Heart right ventricle (tissue), 16 donors: ENCODE measurements around the gene RPL7L1. TPM values are rescaled to one million over a fixed set of nuclear protein-coding genes. Genes with fewer than 3 reads are reported as not detected.

Source experiments
- ATAC-seq, 8 donors: fragments of 200-7000 bp; cut with Tn5 transposase; one replicate each; pipeline ENCODE4 v1.9.1; 2020; ENCODE audit warnings: mild to moderate bottlenecking in 8 of 8, moderate library complexity in 8 of 8, moderate number of reproducible peaks in 1 of 8
- DNase-seq, 2 donors: peaks; one replicate each; pipeline ENCODE4 v3.0.0-alpha.2; 2020
- H3K27ac ChIP-seq, 10 donors: fragments of 200-600 bp; sonication (generic) in 2 of 10; one replicate each; pipeline versions ENCODE4 v1.5.0 to v1.8.0; 2020 to 2022; ENCODE audit warnings: mild to moderate bottlenecking in 3 of 10
- H3K27me3 ChIP-seq, 7 donors: fragments of 200-600 bp; one replicate each; pipeline ENCODE4 v1.8.0; 2021 to 2022; ENCODE audit warnings: mild to moderate bottlenecking in 2 of 7
- H3K36me3 ChIP-seq, 9 donors: fragments of 200-600 bp; sonication (generic) in 1 of 9; one replicate each; pipeline versions ENCODE4 v1.5.0 to v1.8.0; 2020 to 2022; ENCODE audit warnings: mild to moderate bottlenecking in 2 of 9
- H3K4me1 ChIP-seq, 9 donors: fragments of 200-600 bp; sonication (generic) in 1 of 9; one replicate each; pipeline versions ENCODE4 v1.5.0 to v1.8.0; 2020 to 2022; ENCODE audit warnings: mild to moderate bottlenecking in 4 of 9
- H3K4me3 ChIP-seq, 10 donors: fragments of 200-600 bp; sonication (generic) in 2 of 10; one replicate each; pipeline versions ENCODE4 v1.5.0 to v1.8.0; 2020 to 2022; ENCODE audit warnings: mild to moderate bottlenecking in 7 of 10, moderate library complexity in 2 of 10
- H3K9me3 ChIP-seq, 11 donors: fragments of 200-600 bp in 10 of 11; sonication (generic) in 2 of 11; one replicate each; pipeline versions ENCODE4 v1.5.0 to v1.8.0; 2013 to 2022; ENCODE audit warnings: mild to moderate bottlenecking in 2 of 11, control low read depth in 1 of 11, moderate library complexity in 1 of 11
- WGBS, 2 donors: extraction: QIAGEN DNeasy Blood & Tissue Kit; methylation state at CpG; one replicate each; pipeline ENCODE4 v1.1.7; 2013; ENCODE audit warnings: inconsistent platforms in 1 of 2; 5-methylcytosine and 5-hydroxymethylcytosine counted together
- intact Hi-C, 10 donors: fragments of 100-400 bp; cut with DNase I; formaldehyde crosslinking; loops; one replicate each; pipeline versions ENCODE4 v1.11.1 to v1.14.2; 2022
- polyA plus RNA-seq, 2 donors: library from polyadenylated mRNA; stranded (reverse); fragments of 200-250 nt; gene quantifications; one replicate each; pipeline ENCODE4 v1.2.3, GENCODE V29; 2013
- total RNA-seq, 10 donors: library from RNA; stranded (reverse); fragmentation: NEBNext Ultra II Directional in 3 of 10; extraction: Animal tissue kit (Norgen Biotek cat#: 25700) in 3 of 10; gene quantifications; one replicate each; pipeline versions ENCODE4 v1.2.1 to v1.2.4, GENCODE V29; 2021 to 2023
- TF ChIP-seq, protein P1 (sequence below), 9 donors: fragments of 200-600 bp; sonication (generic) in 2 of 9; IDR thresholded peaks; one replicate each; pipeline versions ENCODE4 v1.5.0 to v1.8.0; 2021 to 2022; ENCODE audit warnings: antibody characterized with exemption in 9 of 9, mild to moderate bottlenecking in 5 of 9, moderate library complexity in 1 of 9
- donor health status: Arrhythmogenic right ventricular cardiomyopathy.
- donor health status: ischemic (EF 13 %, LVEDD 7.1; RV severe dilation, severe dysfunction).
- donor health status: healthy with polysubstance abuse.
- donor health status: DM: no; HTN: yes; CAD: no.
- donor health status: DM: no; HTN: no; CAD: no.
- donor health status: ischemic (EF 25% LVEDD 6.9; RV normal size, moderate dysfunction).
- donor health status: ischemic (EF 25% LVEDD 5.7; RV mildly dilated, moderate dysfunction).
- donor health status: healthy.
- donor health status: DM: yes; HTN: yes; CAD: no.
- donor health status: Ischemic cardiomyopathy.
- donor health status: ischemic (EF 35%, LVEDD 5.7; RV mildly dilated, moderate dysfunction).
- donor health status: nonischemic (EF 11% LVEDD 7.7; RV severe dilation, severe dysfunction).
- donor health status: DM: yes; HTN: yes; CAD: no.
- donor health status: PGD.
- donor health status: ischemic (EF 29% LVEDD 5.4; RV normal size, mild dysfunction).
- donor health status: nonischemic (EF 23%, LVEDD 6.1; RV moderate dilation, normal function).

RPL7L1 gene
- total and polyA plus RNA-seq, 12 donors: 23.7 to 52.5 (median 44.7) TPM

GRCh38 chr6:42841844-42842584, 37.4 kb upstream of the RPL7L1 start:
- ATAC-seq: no peak
- H3K4me1 ChIP-seq: no peaks in the 10 kb centered on the region
- no peak for DNase-seq
- intact Hi-C loops: no loop called here
- H3K9me3 ChIP-seq: no peaks in the 10 kb centered on the region
- H3K4me3 ChIP-seq: no peak overlapping the region
- 85 to 91% methylated on average over 6 of the region's 6 CpGs for WGBS, 2 donors
- TF ChIP-seq, protein P1, sequence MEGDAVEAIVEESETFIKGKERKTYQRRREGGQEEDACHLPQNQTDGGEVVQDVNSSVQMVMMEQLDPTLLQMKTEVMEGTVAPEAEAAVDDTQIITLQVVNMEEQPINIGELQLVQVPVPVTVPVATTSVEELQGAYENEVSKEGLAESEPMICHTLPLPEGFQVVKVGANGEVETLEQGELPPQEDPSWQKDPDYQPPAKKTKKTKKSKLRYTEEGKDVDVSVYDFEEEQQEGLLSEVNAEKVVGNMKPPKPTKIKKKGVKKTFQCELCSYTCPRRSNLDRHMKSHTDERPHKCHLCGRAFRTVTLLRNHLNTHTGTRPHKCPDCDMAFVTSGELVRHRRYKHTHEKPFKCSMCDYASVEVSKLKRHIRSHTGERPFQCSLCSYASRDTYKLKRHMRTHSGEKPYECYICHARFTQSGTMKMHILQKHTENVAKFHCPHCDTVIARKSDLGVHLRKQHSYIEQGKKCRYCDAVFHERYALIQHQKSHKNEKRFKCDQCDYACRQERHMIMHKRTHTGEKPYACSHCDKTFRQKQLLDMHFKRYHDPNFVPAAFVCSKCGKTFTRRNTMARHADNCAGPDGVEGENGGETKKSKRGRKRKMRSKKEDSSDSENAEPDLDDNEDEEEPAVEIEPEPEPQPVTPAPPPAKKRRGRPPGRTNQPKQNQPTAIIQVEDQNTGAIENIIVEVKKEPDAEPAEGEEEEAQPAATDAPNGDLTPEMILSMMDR (IDR thresholded peaks at IDR 0.05): no peak
- no peak overlapping the region for H3K27ac ChIP-seq
- H3K36me3 ChIP-seq: peaks cover 0 to 64% (median 4%) of the 10 kb centered on the region in 9 donors
- H3K27me3 ChIP-seq: no peaks in the 10 kb centered on the region

DNA sequence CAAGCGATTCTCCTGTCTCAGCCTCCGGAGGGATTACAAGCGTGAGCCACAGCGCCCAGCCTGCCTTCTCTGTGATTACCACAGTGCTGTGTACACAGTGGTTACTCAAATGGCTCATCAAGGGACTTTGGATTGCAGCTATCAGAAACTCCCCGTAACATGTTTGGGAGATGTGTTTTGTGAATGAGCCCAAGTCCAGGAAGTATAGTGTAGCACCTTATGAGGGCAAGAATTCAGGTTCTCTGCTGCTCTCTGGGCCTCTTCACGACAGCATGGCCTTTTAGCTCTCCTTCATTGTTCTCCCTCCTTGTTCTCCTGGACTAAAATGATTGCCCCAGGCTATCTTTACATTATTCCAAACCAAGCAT, 34.1 kb upstream of the RPL7L1 start:
- WGBS, 2 donors: 95% methylated on average over 6 of the region's 6 CpGs
- H3K4me3 ChIP-seq: no peak overlapping the region
- TF ChIP-seq, protein P1 (IDR thresholded peaks at IDR 0.05): no peak
- no peaks in the 10 kb centered on the region for H3K9me3 ChIP-seq
- no peaks in the 10 kb centered on the region for H3K4me1 ChIP-seq
- no peak overlapping the region for H3K27ac ChIP-seq
- DNase-seq: no peak
- intact Hi-C loops: no loop called here
- H3K36me3 ChIP-seq: peaks cover 0 to 43% (median 4%) of the 10 kb centered on the region in 9 donors
- H3K27me3 ChIP-seq: no peaks in the 10 kb centered on the region
- ATAC-seq: no peak

- TF ChIP-seq, protein P1 (IDR thresholded peaks at IDR 0.05): no peak
- intact Hi-C loops: no loop called here
- Histone ChIP-seq H3K27me3 (no peaks in the 10 kb centered on the region), H3K9me3 (no peaks in the 10 kb centered on the region), H3K27ac (no peak overlapping the region), H3K36me3 (peaks cover 0 to 48% (median 4%) of the 10 kb centered on the region in 9 donors), H3K4me1 (no peaks in the 10 kb centered on the region), H3K4me3 (no peak overlapping the region)
- no peak for DNase-seq
- ATAC-seq: no peak
- WGBS, 2 donors: 94 to 97% methylated on average over 2 of the region's 2 CpGs
Measured at GRCh38 chr6:42846505-42846904, 32.9 kb upstream of the RPL7L1 start.

- intact Hi-C loops: no loop called here
- no peak overlapping the region for H3K4me3 ChIP-seq
- no peak for ATAC-seq
Measured at GRCh38 chr6:42848700-42849099, 30.7 kb upstream of the RPL7L1 start.

More at GRCh38 chr6:42848700-42849099, 30.7 kb upstream of the RPL7L1 start:
- Histone ChIP-seq H3K27me3 (no peaks in the 10 kb centered on the region), H3K4me1 (no peaks in the 10 kb centered on the region), H3K9me3 (no peaks in the 10 kb centered on the region), H3K27ac (no peak overlapping the region), H3K36me3 (peaks cover 0 to 60% (median 16%) of the 10 kb centered on the region in 9 donors)
- TF ChIP-seq, protein P1 (IDR thresholded peaks at IDR 0.05): no peak
- no peak for DNase-seq
- WGBS, 2 donors: 91 to 98% methylated on average over 4 of the region's 4 CpGs
